Heart left ventricle (tissue), 16 donors: ENCODE measurements around the gene IPO5. TPM values are rescaled to one million over a fixed set of nuclear protein-coding genes. Genes with fewer than 3 reads are reported as not detected.

Experiments
- ATAC-seq, 4 donors: fragments of 200-7000 bp; cut with Tn5 transposase; one replicate each; pipeline ENCODE4 v1.9.1; 2020 to 2022; ENCODE audit warnings: moderate library complexity in 4 of 4, mild to moderate bottlenecking in 3 of 4, moderate number of reproducible peaks in 1 of 4
- DNase-seq, 5 donors: peaks; one replicate each; pipeline ENCODE4 v3.0.0-alpha.2; 2020
- H3K27ac ChIP-seq, 12 donors: fragments of 200-600 bp; sonication (generic) in 4 of 12; one replicate each; pipeline versions ENCODE4 v1.5.0 to v1.8.0; 2016 to 2022; ENCODE audit warnings: mild to moderate bottlenecking in 2 of 12
- H3K27me3 ChIP-seq, 9 donors: fragments of 200-600 bp; sonication (generic) in 2 of 9; one replicate each; pipeline versions ENCODE4 v1.5.1 to v1.8.0; 2016 to 2022; ENCODE audit warnings: mild to moderate bottlenecking in 3 of 9
- H3K36me3 ChIP-seq, 9 donors: fragments of 200-600 bp; sonication (generic) in 2 of 9; one replicate each; pipeline versions ENCODE4 v1.5.0 to v1.8.0; 2018 to 2022; ENCODE audit warnings: mild to moderate bottlenecking in 2 of 9
- H3K4me1 ChIP-seq, 12 donors: fragments of 200-600 bp; sonication (generic) in 4 of 12; one replicate each; pipeline versions ENCODE4 v1.5.0 to v1.8.0; 2016 to 2022; ENCODE audit warnings: mild to moderate bottlenecking in 3 of 12
- H3K4me3 ChIP-seq, 12 donors: fragments of 200-600 bp; sonication (generic) in 4 of 12; one replicate each; pipeline versions ENCODE4 v1.5.0 to v1.8.0; 2017 to 2022; ENCODE audit warnings: mild to moderate bottlenecking in 9 of 12, moderate library complexity in 4 of 12
- H3K9me3 ChIP-seq, 12 donors: fragments of 200-600 bp; sonication (generic) in 4 of 12; one replicate each; pipeline versions ENCODE4 v1.5.0 to v1.8.0; 2016 to 2022; ENCODE audit warnings: mild to moderate bottlenecking in 1 of 12
- CTCF ChIP-seq, 12 donors: fragments of 200-600 bp; sonication (generic) in 4 of 12; IDR thresholded peaks; one replicate each; pipeline versions ENCODE4 v1.5.0 to v1.8.0; 2018 to 2022; ENCODE audit warnings: antibody characterized with exemption in 12 of 12, mild to moderate bottlenecking in 5 of 12
- POLR2A ChIP-seq, 2 donors: fragments of 450-650 bp; IDR thresholded peaks; one replicate each; pipeline ENCODE4 v1.6.1; 2017; ENCODE audit warnings: antibody characterized with exemption in 2 of 2, mild to moderate bottlenecking in 2 of 2, moderate library complexity in 2 of 2
- WGBS, 4 donors: extraction: QIAGEN DNeasy Blood & Tissue Kit in 2 of 4; methylation state at CpG; one replicate each; pipeline versions ENCODE4 v1.1.5 to v1.1.7; 2013 to 2018; 5-methylcytosine and 5-hydroxymethylcytosine counted together
- intact Hi-C, 10 donors: fragments of 100-400 bp; cut with DNase I; formaldehyde crosslinking; loops; one replicate each; pipeline versions ENCODE4 v1.11.1 to v1.14.2; 2022
- polyA plus RNA-seq, 2 donors: library from polyadenylated mRNA; stranded (reverse); fragments of 200-250 nt; gene quantifications; one replicate each; pipeline ENCODE4 v1.2.3, GENCODE V29; 2013
- total RNA-seq, 9 donors: library from RNA; depleted of rRNA in 2 of 9; stranded (reverse); fragments of >200 nt in 2 of 9; fragmentation: NEBNext Ultra II Directional in 3 of 9; extraction: Animal tissue kit (Norgen Biotek cat#: 25700) in 3 of 9; gene quantifications; one replicate each; pipeline versions ENCODE4 v1.1.0 to v1.2.4, GENCODE V29; 2016 to 2023
- donor health status: ischemic (EF 13 %, LVEDD 7.1; RV severe dilation, severe dysfunction).
- donor health status: healthy with polysubstance abuse.
- donor health status: DM: no; HTN: yes; CAD: no.
- donor health status: DM: no; HTN: no; CAD: no.
- donor health status: ischemic (EF 25% LVEDD 6.9; RV normal size, moderate dysfunction).
- donor health status: ischemic (EF 25% LVEDD 5.7; RV mildly dilated, moderate dysfunction).
- donor health status: healthy.
- donor health status: DM: yes; HTN: yes; CAD: no.
- donor health status: ischemic (EF 35%, LVEDD 5.7; RV mildly dilated, moderate dysfunction).
- donor health status: nonischemic (EF 11% LVEDD 7.7; RV severe dilation, severe dysfunction).
- donor health status: DM: yes; HTN: yes; CAD: no.
- donor health status: PGD.
- donor health status: ischemic (EF 29% LVEDD 5.4; RV normal size, mild dysfunction).
- donor health status: nonischemic (EF 23%, LVEDD 6.1; RV moderate dilation, normal function).

Gene IPO5
- total and polyA plus RNA-seq, 11 donors, result 18.4 to 219 (median 111) TPM

GRCh38 chr13:98052412-98052811 lies 98.9 kb downstream of the IPO5 start:
- WGBS, 4 donors, result 81 to 96% (median 94%) methylated on average over 6 of the region's 6 CpGs
- H3K4me1 ChIP-seq, result no peaks in the 10 kb centered on the region
- peaks cover 0 to 3% (median 0%) of the 10 kb centered on the region in 9 donors for H3K27me3 ChIP-seq
- no peak overlapping the region for H3K4me3 ChIP-seq
- H3K9me3 ChIP-seq, result peaks cover 0 to 3% (median 0%) of the 10 kb centered on the region in 12 donors
- no peak for ATAC-seq
- no peak for DNase-seq
- intact Hi-C loops, result no loop called here
- no peaks in the 10 kb centered on the region for H3K36me3 ChIP-seq
- H3K27ac ChIP-seq, result no peak overlapping the region
- no peak for TF ChIP-seq CTCF (IDR thresholded peaks at IDR 0.05)
- no peak for TF ChIP-seq POLR2A (IDR thresholded peaks at IDR 0.05)

DNA sequence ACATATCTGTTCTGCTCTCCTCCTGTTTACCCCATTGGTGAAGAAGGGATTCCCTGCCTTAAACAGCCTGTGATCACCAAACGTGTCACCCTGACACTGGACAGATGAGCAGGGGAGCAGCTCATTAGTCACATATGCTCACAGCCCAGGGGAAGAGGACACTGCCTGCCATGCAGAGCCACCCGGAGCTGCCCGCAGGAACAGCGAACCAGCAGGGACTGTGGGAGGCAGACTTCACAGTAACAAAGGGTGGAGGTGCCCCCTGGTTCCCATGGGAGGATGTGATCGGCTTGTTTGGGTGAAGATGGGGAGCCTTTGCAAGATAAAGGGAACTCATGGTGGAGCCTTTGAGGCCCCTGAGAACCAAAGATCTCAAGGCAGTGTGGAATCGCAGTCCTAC lies 100.8 kb downstream of the IPO5 start:
- Histone ChIP-seq H3K27ac (no peak overlapping the region), H3K36me3 (no peaks in the 10 kb centered on the region), H3K27me3 (peaks cover 0 to 3% (median 0%) of the 10 kb centered on the region in 9 donors), H3K4me3 (no peak overlapping the region), H3K4me1 (no peaks in the 10 kb centered on the region), H3K9me3 (peaks cover 0 to 3% (median 0%) of the 10 kb centered on the region in 12 donors)
- WGBS, 4 donors, result 75 to 79% (median 76%) methylated on average over 5 to 6 of the region's 6 CpGs
- TF ChIP-seq CTCF (IDR thresholded peaks at IDR 0.05), result no peak
- TF ChIP-seq POLR2A (IDR thresholded peaks at IDR 0.05), result no peak
- intact Hi-C loops, result no loop called here
- no peak for DNase-seq
- ATAC-seq, result no peak

- TF ChIP-seq CTCF (IDR thresholded peaks at IDR 0.05) (no peak), POLR2A (IDR thresholded peaks at IDR 0.05) (no peak)
- no peak for DNase-seq
- Histone ChIP-seq H3K27me3 (peaks cover 0 to 3% (median 0%) of the 10 kb centered on the region in 9 donors), H3K4me1 (no peaks in the 10 kb centered on the region), H3K27ac (no peak overlapping the region), H3K4me3 (no peak overlapping the region), H3K9me3 (peaks cover 0 to 3% (median 0%) of the 10 kb centered on the region in 12 donors), H3K36me3 (no peaks in the 10 kb centered on the region)
- no peak for ATAC-seq
- intact Hi-C loops, result no loop called here
- 87 to 90% (median 89%) methylated on average over 6 of the region's 6 CpGs for WGBS, 4 donors
Measured at GRCh38 chr13:98055623-98056022, 102.1 kb downstream of the IPO5 start.

- Histone ChIP-seq H3K36me3 (no peaks in the 10 kb centered on the region), H3K27ac (no peak overlapping the region), H3K4me3 (no peak overlapping the region), H3K4me1 (no peaks in the 10 kb centered on the region), H3K27me3 (peaks cover 0 to 3% (median 0%) of the 10 kb centered on the region in 9 donors), H3K9me3 (peaks cover 0 to 3% (median 0%) of the 10 kb centered on the region in 12 donors)
- no peak for ATAC-seq
- WGBS, 4 donors, result 93 to 95% (median 94%) methylated on average over 11 of the region's 11 CpGs
- intact Hi-C loops, result no loop called here
- TF ChIP-seq POLR2A (IDR thresholded peaks at IDR 0.05) (no peak), CTCF (IDR thresholded peaks at IDR 0.05) (no peak)
- DNase-seq, result no peak
Measured at GRCh38 chr13:98056839-98057410, 103.5 kb downstream of the IPO5 start.
